HG02885 (cell line): ENCODE data around the gene PARN.
"Not testable (repeated sequence)": the region's sequence is repeated elsewhere in the genome, so short reads cannot be mapped to it uniquely, and the experiment has no call there.

Experiments
- ATAC-seq: cut with Tn5 transposase; IDR thresholded peaks from one replicate; pipeline ENCODE4 v1.9.1; 2021; ENCODE audit warnings: mild to moderate bottlenecking; ENCODE audit not compliant: unreplicated experiment, poor library complexity

The PARN gene

GRCh38 chr16:14576069-14576468, 54.0 kb downstream of the PARN start:
- no peak for ATAC-seq

- not testable (repeated sequence) for ATAC-seq
Measured at GRCh38 chr16:14574698-14575415, 55.2 kb downstream of the PARN start.

GRCh38 chr16:14572535-14572934, 57.5 kb downstream of the PARN start:
- no peak for ATAC-seq

- ATAC-seq, result no peak
Measured at GRCh38 chr16:14569213-14569612, 60.8 kb downstream of the PARN start.

GRCh38 chr16:14566599-14566998, 63.5 kb downstream of the PARN start:
- no peak for ATAC-seq

GRCh38 chr16:14565688-14566025, 64.4 kb downstream of the PARN start:
- no peak for ATAC-seq

GRCh38 chr16:14564861-14565687, 65.0 kb downstream of the PARN start:
- ATAC-seq, result no peak

GRCh38 chr16:14564323-14564722, 65.7 kb downstream of the PARN start:
- no peak for ATAC-seq

- ATAC-seq, result no peak
Measured at GRCh38 chr16:14562691-14563491, 67.2 kb downstream of the PARN start.

GRCh38 chr16:14560523-14560922, 69.5 kb downstream of the PARN start:
- ATAC-seq, result no peak

- no peak for ATAC-seq
Measured at GRCh38 chr16:14559809-14560241, 70.2 kb downstream of the PARN start.

- ATAC-seq, result no peak
Measured at GRCh38 chr16:14553447-14553846, 76.6 kb downstream of the PARN start.

GRCh38 chr16:14549789-14550153, 80.3 kb downstream of the PARN start:
- no peak for ATAC-seq

- ATAC-seq, result no peak
Measured at GRCh38 chr16:14548933-14549788, 80.9 kb downstream of the PARN start.

GRCh38 chr16:14545346-14545884, 84.6 kb downstream of the PARN start:
- ATAC-seq, result no peak

- ATAC-seq, result not testable (repeated sequence)
Measured at GRCh38 chr16:14544846-14545245, 85.2 kb downstream of the PARN start.

- no peak for ATAC-seq
Measured at GRCh38 chr16:14539631-14540030, 90.4 kb downstream of the PARN start.

- ATAC-seq, result no peak
Measured at GRCh38 chr16:14539156-14539555, 90.9 kb downstream of the PARN start.

GRCh38 chr16:14538604-14539003, 91.5 kb downstream of the PARN start:
- ATAC-seq, result no peak

- no peak for ATAC-seq
Measured at GRCh38 chr16:14531613-14532012, 98.4 kb downstream of the PARN start.
